GM19023 (cell line): Measurements from ENCODE around the gene TAPBPL.
A peak's percentile ranks its signal among the peaks of the same experiment; 100 is the strongest.
"Not testable (repeated sequence)": the region's sequence is repeated elsewhere in the genome, so short reads cannot be mapped to it uniquely, and the experiment has no call there.

Experiments used
- ATAC-seq: cut with Tn5 transposase; IDR thresholded peaks from one replicate; pipeline ENCODE4 v1.9.1; 2021; ENCODE audit warnings: mild to moderate bottlenecking, moderate library complexity; ENCODE audit not compliant: unreplicated experiment

Gene TAPBPL

GRCh38 chr12:6462234-6462995 lies 10.6 kb downstream of the TAPBPL start:
- ATAC-seq, result no peak

DNA sequence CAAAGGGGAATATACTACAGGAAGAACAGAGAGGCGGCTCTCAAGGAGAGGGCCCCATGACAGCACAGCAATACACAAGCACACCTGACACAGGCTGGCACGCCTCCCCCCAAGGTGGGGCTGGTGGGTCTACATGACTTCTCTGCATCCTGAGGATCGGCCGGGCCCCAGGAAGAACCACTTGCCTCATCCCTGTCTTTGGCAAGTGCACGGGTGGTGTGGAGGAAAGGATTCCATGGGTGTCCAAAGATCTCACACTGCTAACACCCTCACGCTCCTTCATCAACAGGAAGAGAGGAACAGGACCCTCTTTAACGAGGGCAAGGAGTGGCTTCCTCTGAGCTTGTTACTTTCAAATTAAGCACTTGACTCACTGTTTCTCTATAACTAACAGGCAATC lies 11.4 kb downstream of the TAPBPL start:
- no peak for ATAC-seq

- no peak for ATAC-seq
Measured at GRCh38 chr12:6463858-6464257, 12.0 kb downstream of the TAPBPL start.

- ATAC-seq, result no peak
Measured at GRCh38 chr12:6464531-6464930, 12.7 kb downstream of the TAPBPL start.

- no peak for ATAC-seq
Measured at GRCh38 chr12:6465467-6466183, 13.8 kb downstream of the TAPBPL start.

- ATAC-seq, result no peak
Measured at GRCh38 chr12:6466184-6466573, 14.3 kb downstream of the TAPBPL start.

DNA sequence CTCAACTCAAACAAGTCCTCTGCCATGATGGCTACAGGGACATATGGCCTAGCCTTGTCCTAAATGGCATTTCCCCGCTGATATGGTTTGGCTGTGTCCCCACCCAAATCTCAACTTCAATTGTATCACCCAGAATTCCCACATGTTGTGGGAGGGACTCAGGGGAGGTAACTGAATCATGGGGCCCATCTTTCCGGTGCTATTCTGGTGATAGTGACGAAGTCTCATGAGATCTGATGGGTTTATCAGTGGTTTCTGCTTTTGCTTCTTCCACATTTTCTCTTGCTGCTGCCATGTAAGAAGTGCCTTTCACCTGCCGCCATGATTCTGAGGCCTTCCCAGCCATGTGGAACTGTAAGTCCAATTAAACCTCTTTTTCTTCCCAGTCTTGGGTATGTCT lies 14.9 kb downstream of the TAPBPL start:
- ATAC-seq, result not testable (repeated sequence)

- not testable (repeated sequence) for ATAC-seq
Measured at GRCh38 chr12:6467571-6468282, 15.9 kb downstream of the TAPBPL start.

- no peak for ATAC-seq
Measured at GRCh38 chr12:6468283-6468575, 16.4 kb downstream of the TAPBPL start.

- no peak for ATAC-seq
Measured at GRCh38 chr12:6469092-6469491, 17.2 kb downstream of the TAPBPL start.

- no peak for ATAC-seq
Measured at GRCh38 chr12:6469609-6470374, 17.9 kb downstream of the TAPBPL start.

DNA sequence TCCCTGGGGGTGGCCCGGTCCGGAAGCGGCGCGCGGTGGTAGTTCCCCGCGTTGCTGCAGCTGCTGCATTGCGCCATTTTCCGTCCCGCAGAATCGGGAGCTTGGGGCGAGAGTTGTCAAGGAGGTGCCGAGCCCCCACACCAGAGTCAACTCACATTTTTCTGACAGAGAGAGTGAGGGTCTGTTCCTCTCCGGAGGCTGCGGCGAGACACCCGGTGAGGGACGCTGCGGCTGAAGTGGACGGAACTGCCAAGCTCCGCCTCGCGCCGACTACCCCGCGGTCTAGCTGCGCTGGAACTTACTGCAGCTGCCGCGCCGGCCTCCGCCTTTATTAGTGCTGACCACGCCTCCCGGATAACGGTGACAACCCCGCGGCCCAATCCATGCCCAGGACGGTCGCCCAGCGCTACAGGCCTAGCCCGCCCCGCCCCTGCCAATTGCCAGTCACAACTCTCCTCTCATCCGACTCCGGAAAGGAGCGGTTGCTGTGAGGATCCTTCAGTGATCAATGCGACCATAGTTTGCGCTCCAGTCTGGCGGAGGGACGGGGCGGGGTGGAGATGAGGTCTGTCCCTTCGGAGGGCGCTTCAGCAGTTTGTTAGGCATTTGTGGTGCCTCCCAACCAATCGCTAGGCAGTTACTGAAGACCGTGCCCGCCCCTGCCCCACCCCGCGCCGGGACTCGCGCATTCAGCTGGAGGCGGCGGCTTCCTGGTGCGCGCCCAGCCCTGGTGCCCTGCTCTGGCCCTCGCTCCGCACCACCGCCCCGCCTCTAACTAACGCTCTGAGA lies 18.7 kb downstream of the TAPBPL start, which contains the start of gene VAMP1:
VAMP1 (minus strand) TSS at position 303 of the 789 bp plus-strand sequence; CDS start at position 157, 146 bp downstream.
- ATAC-seq, result peak; percentile 91

DNA sequence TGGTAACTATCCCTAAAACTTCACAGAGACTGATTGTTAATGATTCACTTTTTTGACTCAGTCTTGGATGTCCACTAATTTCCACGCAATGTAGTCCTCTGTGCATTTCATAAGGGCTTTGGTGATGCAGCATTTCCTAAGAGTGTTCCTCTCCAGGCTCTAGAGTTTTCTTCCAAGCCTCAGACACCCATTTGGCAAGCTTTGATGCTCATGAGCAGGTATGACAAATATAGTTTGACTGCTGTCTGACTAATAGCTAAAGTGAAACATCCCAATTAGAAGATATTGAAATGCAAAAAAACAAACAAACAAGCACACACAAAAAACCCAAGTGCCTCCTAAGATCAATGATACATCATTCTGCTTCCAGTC lies 20.1 kb downstream of the TAPBPL start:
- ATAC-seq, result no peak

DNA sequence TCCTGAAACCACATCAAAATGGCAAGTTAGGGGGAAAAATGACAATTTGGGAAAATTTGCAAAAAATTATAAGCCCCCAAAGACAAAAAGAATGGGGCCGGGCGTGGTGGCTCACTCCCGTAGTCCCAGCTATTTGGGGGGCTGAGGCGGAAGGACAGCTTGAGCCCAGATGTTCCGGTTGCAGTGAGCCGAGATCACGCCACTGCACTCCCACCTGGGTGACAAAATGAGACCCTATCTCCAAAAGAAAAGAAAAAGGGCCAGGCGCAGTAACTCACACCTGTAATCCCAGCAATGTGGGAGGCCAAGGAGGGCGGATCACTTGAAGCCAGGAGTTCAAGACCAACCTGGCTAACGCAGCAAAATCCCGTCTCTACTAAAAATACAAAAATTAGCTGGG lies 20.6 kb downstream of the TAPBPL start:
- no peak for ATAC-seq

GRCh38 chr12:6475233-6475975 lies 23.6 kb downstream of the TAPBPL start:
- ATAC-seq, result not testable (repeated sequence)

DNA sequence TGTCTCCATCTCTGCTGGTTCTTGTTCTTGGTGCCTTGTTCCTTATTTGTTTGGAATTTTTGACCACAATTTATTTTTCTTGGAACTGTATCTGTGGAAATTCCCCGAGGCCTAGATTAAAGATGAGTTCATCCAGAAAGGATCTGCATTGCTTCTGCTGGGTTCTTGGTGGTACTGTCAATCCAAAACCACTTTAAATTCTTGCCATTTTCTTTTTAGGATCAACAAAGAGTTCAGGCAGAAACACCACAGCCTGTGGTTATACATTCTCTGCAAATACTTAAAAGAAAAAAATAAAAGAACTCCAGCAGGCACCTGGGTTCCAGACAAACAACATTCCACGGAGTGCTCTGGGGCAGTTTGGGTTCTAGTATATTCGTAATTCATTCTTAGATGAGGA lies 24.6 kb downstream of the TAPBPL start:
- no peak for ATAC-seq

GRCh38 chr12:6477601-6478377 lies 25.9 kb downstream of the TAPBPL start:
- not testable (repeated sequence) for ATAC-seq

GRCh38 chr12:6478416-6478815 lies 26.6 kb downstream of the TAPBPL start:
- ATAC-seq, result no peak

- no peak for ATAC-seq
Measured at GRCh38 chr12:6488240-6488639, 36.4 kb downstream of the TAPBPL start.
